Stimulated activated CD4-positive, alpha-beta T cell treated with anti-CD3 and anti-CD28 coated beads, Interleukin-4, amount 100 ng/mL, for 24 hours (primary cell): ENCODE data around the gene TSHR.
"Not testable (repeated sequence)": the region's sequence is repeated elsewhere in the genome, so short reads cannot be mapped to it uniquely, and the experiment has no call there.

Source experiments
- DNase-seq: peaks from one replicate; pipeline ENCODE4 v3.0.0-alpha.2; 2020

The TSHR gene

DNA sequence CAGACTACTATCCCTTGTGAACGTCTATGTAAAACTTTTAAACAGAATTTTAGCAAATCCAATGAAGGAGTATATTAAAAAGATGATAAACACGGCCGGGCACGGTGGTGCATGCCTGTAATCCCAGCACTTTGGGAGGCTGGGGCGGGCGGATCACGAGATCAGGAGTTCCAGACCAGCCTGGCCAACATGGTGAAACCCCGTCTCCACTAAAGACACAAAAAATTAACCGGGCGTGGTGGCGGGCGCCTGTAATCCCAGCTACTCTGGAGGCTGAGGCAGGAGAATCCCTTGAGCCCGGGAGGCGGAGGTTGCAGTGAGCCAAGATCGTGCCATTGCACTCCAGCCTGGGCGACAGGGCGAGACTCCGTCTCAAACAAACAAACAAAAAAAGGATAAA is 2.2 kb upstream of the TSHR start:
- DNase-seq = not testable (repeated sequence)

DNA sequence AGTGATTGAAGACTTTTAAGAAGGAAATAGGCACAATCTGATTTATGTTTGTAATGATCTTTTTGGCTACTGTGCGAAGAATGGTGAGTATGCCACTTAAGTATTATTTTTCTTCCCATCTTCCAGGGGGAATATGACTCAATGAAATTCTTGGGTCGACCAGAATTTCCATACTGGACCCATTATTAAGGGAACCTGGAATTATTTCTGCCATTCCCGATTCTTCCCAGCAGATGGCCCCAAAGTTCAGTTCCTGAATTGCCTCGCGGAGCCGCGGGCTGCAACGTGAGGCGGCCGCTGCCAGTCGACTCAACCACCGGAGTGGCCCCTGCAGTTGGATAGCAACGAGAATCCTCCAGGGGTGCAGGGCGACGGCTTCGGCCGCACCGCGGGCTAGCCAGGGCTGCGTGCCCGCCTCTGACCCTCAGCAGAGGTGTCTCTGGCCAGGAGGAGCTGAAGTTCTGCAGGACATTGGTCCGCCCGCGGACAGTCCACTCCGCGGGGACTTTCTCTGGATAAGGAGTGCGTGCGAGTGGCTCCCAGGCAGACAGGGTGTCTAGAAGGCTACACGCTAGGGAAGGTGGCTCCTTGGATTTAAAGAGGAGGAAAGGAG is 628 bp upstream of the TSHR start:
- peak; percentile 81 for DNase-seq

DNA sequence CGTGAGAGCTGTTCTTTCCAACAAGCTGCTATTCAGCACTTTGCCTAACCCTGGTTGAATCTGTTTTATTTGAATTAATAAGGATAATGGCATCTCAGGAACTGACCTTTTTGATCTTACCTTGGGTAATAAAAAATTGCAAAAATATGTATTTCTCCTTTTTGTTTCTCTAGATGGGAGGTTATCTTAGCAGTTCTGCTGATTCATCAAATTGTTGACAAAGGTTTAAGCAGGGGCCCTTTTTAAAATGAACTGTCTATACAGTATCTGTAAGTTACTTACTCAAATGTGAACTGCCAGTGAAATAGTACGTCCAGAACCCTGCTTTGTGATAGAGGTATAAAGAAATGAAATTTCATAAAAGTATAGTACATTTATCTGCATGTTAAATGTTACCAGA is 681 bp downstream of the TSHR start:
- DNase-seq = no peak

DNA sequence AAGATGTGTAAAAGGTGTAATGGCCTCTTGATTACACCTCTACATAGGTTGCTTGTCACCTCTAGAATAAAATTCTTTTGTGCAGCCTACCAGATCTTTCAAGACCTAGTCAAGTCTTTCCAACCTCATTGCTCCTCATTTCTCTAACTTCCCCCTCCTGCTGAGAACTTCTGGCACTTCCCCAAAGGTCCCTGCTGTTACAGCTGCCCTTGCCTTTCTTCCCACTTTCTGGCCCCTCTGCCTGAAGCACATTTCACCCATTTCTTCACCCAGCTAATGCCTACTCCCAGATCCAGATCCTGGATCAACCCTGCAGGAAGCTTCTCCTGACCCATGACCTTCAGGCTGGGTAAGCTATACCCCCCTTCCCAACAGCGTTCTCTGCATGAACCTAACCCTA is 1.5 kb downstream of the TSHR start:
- no peak for DNase-seq

DNA sequence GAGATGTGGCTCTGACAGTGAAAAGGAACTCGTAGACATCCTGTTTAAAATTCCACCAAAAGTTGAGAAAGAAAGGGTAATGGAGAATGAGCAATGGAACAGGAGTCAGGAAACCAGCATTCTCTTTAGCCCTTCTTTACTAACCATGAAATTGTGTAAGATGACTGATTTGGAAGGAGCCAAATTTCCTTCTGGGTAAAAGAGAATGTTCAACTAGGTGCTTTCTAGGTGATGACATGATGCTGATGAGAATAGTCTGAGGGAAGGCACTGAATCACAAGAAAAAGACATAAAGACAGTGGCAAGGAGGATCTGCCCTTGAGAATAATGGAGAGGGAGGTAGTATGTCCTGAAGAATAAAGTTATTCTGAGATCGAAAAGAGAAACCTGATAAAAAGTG is 2.2 kb downstream of the TSHR start:
- no peak for DNase-seq

DNA sequence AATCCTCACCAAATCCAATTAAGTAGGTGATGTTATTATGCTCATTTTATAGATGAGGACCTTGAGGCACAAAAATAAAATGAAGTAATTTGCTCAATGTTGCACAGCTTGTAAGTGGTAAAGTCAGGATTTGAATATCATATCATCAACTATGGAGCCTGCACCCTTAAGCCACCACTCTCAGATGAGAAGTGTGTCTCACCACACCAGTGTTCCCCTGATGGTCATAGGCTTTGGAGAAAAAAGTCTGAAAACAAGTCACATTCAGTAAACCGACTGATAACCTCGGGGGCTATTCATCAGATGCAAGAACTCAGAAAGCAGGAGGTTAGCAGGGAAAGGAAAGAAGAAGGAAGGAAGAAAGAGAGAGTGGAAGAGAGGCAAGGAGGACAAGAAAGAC is 2.8 kb downstream of the TSHR start:
- no peak for DNase-seq

DNA sequence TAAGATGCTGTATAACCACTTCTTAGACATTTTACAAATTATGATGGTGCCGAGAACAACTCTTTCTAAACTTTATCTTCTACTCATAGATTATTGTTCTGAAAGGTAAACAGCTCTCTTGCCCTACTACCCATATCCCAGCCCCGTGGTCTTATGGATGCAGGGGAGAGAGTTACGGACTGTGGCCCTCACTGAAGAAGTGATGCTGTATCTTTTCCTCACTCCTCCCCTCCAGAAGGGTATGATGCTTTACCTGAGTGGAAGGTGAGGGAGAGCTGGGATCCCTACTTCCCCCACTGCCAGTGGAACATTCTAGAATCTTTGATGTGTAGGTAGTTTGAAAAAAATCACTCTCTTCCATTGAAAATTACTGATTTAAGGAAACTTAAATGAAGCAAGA is 3.5 kb downstream of the TSHR start:
- DNase-seq = no peak

DNA sequence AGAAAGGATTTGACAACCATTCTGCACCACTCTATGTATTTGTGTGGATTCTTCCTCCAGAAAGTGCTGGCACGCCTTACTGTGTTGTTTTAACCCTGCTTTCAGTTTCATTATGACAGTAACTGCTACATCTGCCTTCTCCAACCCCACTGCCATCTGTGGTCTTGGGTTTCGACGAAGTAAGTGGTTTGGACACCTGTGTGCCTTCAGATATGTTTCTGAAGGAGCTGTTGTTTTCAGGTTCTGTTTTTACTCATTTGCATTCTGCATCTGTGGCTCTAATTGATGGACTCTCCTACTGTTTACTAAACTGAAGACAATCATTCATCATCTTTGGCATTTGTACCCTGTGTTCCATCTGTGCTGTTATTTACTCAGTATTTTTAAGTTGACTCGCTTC is 4.1 kb downstream of the TSHR start:
- peak; percentile 62 for DNase-seq

DNA sequence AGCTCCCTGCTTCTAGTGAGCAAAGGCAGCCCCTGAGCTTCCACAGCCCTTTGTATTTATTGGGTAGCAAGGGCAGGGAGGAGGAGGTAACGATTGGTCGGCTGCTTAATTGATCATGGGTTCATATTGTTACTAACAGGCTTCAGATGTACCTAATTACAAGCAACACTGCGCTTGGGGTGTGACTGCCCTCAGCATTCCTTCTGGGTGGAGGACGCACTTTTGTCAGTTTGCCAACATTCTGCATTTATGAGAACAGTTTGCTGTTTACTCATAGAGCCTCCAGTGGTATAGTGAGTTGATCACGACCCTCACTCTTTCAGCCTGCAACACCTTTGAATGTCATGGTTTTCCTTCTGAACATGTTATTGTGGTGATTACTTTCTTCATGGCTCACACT is 9.6 kb downstream of the TSHR start:
- DNase-seq = no peak

DNA sequence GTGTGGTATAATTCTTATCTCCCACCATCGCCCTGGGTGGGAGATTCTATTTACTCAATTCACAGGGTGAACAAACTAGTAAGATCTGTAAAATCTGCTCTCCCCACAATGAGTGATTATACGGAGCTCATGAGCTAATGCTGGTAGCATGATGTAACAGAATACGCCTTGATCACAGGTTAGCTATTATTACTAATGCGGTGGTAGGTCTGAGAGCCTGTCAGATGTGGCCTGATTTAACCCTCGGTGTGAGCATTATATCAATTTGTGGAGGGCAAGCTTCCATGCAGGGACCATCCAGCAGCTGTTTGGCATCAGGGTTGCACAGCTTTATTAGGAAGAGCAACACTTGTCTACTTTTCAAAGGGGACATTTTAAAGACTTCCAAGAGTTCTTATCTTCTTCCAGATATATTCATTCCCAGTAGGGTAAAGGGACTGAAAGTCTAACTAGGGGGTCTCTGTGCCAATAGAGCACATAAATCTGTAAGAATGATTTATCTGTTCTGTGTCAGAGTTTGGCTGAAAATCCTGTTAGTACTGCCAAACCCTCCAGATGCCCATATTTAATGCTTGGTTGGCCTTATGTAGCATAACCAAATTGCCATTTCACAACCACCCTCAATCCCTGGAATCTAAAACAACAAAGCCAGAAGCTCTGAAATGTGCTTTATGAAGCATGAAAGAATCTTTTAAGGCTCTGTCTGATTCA is 18.7 kb downstream of the TSHR start:
- no peak for DNase-seq

DNA sequence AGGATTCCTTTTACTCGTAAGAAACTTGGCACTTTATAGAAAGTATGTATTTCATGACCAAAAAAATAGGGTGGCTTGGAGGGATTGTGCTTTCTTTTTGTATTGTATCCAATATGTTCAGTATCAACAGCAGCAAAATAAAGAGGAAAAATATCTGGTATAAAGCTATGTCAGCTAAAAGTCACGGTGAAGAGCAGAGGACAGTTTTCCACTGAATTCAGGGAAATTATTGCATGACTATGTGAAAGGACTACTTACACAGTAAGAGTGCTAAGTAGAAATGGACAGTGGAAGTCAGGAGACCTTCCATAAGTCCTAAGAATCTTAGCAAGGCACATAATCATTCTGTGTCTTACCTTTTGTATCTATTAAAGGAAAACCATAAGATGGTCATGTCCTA is 19.3 kb downstream of the TSHR start:
- no peak for DNase-seq

DNA sequence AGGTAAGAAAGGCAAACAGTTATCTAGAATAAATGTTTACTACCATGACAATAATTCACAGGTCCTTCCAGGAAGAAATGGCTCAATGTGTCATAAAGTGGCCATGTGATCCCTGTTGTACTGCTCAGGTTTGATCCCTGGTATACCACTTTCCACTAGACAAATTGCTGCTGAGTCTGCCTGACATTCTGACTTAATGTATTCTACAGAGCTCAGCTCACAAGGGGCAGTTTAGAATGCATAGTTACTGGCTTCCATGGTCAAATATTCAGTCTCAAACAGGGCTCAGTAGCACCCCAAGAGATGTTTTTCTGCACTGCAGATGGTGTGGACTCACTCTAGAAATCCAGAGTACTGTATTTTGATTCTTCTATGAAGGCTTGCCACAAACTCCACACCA is 21.8 kb downstream of the TSHR start:
- no peak for DNase-seq

DNA sequence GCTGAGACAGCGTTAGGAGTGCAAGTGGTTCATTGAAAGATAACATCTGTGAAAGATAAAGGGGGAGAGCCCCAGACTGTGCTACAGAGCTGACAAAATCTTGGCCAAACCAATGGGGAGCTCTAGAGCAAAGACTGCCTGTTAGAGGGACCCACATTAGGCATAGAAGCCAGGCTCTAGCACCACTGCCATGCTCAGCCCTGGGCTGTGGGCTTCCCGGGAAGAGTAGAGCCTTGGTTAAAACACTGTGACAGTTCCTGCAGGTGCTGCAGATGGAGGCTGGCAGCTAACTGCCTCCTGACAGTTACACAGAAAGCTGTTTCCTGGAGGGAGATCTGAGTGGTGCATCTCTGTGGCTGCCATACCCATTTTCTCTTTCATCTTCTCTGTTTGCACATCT is 23.0 kb downstream of the TSHR start:
- no peak for DNase-seq

DNA sequence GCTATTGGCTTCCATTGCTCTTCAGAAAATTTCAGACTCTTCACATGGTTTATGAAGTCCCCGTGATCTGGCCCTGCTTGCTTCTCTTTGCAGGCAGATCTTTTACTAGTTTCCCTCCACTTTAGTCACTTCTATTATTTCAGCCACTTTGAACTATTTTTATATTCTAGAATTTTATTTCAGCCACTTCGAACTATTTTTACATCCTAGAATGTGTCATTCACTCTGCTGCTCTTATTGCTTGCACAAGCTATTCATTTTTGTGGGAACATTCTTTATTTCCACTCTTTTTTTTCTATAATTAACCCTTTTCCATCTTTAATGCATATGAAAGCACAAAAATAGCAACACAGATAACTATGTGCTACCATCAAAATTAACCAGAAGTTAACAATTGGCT is 24.5 kb downstream of the TSHR start:
- DNase-seq = no peak

DNA sequence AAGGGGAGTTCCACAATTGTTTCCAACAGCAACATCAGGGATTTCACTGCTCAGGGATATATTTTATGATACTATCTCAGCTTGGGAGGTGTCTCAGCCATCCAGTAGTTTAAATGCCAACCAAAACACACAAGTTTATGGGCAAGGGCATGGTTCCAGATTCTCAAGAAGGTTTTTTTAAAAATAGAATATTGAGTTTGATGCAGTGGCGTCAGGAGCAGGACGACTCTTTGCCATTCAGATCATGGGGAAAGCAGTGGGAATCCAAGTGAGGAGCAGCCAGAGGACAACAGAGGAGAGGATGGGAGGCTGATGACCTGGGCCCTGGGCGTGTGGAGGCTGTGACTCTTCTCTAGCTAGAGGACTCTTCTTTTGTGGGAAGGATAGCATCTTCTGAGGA is 25.7 kb downstream of the TSHR start:
- no peak for DNase-seq

DNA sequence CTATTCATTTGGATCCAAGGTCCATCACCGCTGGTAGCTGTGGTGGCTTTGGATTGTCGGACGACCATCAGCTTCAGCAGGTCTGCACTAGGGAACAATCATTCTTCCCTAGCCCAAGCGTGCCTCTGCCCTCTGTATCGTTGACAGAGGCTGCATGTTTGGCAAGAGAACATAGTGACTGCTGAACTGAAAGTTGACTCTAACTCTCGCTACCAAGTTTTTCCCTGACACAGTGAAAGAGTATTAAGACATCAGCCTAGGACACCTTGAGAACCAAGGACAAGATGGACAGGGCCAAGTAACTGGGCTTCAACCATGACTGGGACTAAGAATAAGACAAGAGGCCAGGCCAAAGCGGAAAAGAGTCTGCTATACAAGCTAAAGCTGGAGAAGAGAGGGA is 26.3 kb downstream of the TSHR start:
- no peak for DNase-seq

DNA sequence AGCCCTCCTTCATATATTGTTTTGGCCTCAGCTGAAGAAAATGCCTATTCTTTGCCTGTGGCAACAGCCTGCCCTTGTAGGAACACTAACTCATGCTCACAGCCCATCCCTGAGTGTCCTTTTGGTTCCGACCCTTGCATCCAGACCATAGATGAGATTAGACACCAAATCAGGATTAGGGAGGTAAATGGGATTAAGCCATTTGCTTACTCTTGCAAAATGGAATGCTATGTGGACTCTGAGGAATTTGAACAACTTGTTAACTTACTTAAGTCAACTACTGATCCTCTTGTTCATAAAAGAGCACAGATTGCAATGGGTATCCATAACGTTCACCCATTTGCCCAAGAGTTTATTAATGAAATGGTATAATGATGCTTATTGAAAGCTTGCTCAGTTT is 27.3 kb downstream of the TSHR start:
- DNase-seq = no peak

DNA sequence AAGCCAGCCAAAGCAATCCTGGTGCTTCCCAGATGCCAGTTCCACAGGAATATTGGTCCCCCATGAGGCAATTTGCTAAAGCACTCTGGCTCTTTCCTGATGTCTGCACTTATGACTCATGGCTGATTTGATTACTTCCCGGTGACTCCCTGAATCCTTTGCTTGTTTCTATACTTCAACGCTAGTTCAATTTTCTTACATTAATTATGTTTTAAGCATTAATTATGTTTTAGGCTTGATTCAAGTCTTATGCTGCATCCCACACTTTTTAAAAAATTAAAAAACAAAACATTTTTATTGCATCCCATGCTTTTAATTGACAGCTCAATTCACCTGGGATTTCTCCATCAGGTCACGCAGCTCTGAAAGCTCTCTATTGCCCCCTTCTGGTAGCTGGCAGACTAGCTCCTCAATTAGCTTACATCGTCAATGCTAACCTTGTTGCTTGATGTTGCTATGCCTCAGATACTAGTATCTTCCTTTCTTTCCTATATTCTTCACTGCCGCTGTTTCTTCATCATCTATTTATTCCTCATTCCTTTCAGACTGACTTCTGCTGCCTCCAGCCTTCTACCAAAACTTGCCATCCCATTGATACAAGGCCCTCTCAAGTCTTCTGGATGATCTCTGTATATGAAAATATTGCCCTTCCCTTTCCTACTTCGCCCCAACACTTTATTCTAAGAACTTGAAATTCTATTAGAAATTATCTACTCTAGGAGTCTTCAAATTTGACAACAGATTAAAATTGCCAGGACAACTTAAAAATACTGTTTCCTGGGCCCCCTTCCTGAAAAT is 32.0 kb downstream of the TSHR start:
- peak; percentile 70 for DNase-seq

DNA sequence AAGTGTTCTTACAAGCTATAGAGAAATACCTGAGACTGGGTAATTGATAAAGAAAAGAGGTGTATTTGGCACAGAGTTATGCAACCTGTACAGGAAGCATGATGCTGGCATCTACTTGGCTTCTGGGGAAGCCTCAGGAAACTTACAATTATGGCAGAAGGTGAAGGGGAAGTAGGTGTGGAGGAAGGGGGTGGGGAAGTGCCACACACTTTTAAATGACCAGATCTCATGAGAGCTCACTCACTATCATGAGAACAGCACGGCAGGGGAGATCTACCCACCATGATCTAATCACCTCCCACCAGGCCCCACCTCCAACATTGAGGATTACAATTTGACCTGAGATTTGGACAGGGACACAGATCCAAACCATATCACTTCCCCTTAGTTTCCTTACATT is 32.8 kb downstream of the TSHR start:
- DNase-seq = no peak

DNA sequence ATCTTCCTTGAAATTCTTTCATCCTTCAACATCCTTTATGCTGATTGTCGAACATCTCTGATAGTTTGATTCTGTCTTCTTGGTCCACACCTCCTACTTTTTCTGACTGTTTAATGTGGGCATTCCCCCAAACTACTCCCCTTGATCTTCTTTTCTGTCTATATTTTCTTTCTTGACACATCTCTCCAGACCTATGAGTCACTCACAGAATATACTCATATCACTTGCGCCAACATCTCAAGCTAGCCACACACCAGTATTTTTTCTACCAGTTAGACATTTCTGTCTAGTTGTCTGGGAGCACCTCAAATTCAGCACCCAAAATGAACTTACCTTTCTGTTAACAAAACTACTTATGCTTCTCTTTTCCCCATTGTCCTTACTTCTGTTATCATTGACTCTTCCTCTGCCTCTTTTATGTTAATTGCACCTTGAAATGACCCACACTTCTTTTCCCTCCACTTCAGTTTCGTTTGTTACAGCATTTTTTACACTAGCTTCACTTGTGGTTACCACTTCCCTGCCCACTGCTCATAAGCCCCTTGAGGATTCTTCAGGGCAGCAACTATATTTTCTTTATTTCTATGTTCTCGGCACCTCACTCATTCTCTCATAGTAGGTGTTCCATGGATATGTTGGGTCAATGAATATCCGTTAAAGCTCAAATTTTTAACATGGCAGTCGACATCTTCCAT is 33.5 kb downstream of the TSHR start:
- DNase-seq = peak; percentile 12

DNA sequence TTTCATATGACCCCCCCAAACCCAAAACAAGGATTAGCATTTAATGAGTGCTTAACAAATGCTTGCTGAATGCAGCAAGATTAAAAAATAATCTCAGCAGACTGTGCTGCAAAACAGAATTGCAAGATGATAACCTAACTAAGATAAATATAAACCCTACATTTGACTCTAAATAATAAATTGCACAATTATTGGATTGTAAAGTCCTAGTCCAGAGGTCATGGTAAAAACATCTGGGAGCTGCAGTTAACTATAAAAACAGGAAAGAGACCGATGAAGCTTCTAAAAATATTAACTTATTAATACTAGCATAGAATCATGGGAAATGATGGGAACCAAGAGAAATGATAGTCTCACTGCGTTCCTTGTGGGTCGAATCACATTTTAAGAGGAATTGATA is 37.2 kb downstream of the TSHR start:
- no peak for DNase-seq

DNA sequence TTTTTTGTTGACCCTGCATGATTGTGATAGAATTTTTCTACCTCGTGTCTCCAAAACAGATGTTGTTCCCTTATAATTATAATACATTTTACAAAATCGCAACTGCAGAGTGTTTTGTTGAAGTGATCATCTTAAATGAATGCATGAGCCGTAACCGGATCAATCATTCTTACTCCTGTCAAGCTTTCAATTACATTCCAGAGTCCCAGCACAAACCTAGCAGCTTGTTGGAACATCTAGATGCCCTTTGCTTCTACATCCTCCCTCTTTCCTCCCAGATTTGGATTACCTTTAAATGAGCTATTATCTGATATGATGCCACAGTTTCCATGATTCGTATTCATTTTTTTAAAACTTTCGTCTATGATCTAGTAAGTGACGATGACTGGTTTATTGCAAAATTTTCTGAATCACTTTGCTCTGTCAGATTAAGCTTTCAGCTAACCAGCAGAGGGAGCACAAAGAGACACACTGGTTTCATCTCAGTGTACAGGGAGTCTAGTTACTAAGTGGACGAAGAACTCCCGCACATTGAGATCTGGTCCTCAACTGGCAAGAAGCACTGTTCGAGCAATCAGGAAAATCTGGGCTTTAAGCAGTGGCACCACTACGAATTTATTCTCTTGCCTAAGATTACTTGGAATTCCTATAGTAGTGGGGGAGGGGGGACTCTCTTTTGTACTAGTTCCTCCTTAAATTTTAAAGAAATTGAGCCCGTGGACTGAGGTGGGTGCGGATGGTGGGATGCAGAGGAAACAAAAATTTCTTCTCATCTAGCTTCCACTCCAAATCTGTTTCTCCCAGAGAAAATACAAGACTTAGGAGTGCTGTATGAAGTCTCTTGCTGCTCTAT is 40.9 kb downstream of the TSHR start:
- DNase-seq = peak; percentile 41

DNA sequence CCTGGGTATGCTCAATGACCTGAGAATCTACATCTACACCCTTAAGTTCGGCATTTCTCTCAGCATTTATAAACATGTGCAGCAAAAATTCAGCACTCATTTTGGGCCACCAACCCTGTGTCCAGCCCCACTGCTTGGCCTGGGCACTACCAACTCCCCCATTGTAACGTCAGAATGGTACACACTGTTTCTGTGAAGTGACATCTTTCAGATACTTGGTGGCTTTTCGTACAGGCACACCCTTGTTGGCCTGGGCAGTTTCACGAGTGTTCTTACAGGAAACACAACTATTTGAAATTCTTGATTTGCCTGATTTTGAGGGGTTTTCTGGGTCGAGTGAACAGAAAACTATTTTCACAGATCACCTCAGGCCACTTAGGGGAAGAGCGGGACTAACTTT is 46.0 kb downstream of the TSHR start:
- DNase-seq = no peak
